Astrocyte of the cerebellum (primary cell): ENCODE data around the gene NTM.
"Not testable (repeated sequence)": the region's sequence is repeated elsewhere in the genome, so short reads cannot be mapped to it uniquely, and the experiment has no call there.

Source experiments
- DNase-seq: peaks from one replicate; pipeline ENCODE4 v3.0.0-alpha.2; 2011; ENCODE audit warnings: low read depth
- H3K4me3 ChIP-seq: 2 replicates; pipeline ENCODE4 v1.5.1; 2011; ENCODE audit warnings: mild to moderate bottlenecking, low read depth, low read length, moderate library complexity
- in situ Hi-C: cut with HindIII; loops from 2 replicates; pipeline ENCODE4 v1.10.0; 2017; ENCODE audit warnings: low sequenced_read_pairs
- TF ChIP-seq, protein P1 (sequence below): IDR thresholded peaks from 2 replicates; pipeline ENCODE4 v1.5.1; 2012; ENCODE audit warnings: low read length, low read depth, moderate library complexity, mild to moderate bottlenecking; ENCODE audit errors: missing control alignments

NTM gene

DNA sequence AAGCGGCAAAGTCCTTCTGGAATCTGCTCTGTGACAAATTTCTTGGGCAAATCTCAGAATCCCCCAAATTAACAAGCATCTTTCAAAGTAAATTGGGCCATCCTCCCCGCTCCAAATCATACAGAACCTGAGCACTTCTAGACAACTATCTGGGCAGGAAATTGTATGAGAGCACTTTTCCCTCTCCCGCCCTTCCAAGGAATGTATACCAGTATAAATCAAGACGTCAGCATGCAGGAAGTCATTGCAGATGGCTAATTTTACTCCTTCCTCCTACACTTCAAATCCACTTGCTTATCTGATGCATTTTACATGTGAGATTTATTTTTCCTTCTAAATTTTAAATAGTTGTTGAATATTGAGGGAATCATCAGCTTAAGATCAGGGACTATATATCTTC is 52.1 kb downstream of the NTM start:
- in situ Hi-C loops = no loop called here
- TF ChIP-seq, protein P1, sequence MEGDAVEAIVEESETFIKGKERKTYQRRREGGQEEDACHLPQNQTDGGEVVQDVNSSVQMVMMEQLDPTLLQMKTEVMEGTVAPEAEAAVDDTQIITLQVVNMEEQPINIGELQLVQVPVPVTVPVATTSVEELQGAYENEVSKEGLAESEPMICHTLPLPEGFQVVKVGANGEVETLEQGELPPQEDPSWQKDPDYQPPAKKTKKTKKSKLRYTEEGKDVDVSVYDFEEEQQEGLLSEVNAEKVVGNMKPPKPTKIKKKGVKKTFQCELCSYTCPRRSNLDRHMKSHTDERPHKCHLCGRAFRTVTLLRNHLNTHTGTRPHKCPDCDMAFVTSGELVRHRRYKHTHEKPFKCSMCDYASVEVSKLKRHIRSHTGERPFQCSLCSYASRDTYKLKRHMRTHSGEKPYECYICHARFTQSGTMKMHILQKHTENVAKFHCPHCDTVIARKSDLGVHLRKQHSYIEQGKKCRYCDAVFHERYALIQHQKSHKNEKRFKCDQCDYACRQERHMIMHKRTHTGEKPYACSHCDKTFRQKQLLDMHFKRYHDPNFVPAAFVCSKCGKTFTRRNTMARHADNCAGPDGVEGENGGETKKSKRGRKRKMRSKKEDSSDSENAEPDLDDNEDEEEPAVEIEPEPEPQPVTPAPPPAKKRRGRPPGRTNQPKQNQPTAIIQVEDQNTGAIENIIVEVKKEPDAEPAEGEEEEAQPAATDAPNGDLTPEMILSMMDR = no peak
- DNase-seq = no peak
- no peak overlapping the region for H3K4me3 ChIP-seq

DNA sequence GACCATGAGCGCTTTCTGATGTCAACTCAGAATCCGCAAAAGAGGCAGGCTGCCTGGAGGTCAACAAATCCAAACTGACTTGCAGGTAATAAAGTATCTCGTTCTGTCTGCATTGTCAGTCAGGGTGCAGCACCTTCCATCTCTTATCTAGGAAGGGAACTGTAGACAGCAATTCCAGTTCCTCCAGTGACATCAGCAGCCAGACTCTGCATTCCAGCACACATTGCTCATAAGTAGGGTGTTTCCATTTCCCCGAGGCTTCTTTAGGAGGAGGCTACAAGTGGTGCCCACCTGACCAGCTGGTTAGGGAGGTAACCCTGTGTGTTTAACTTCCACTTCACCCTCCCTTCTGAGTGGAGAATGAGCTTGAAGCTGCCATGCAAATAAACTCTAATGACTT is 53.3 kb downstream of the NTM start:
- DNase-seq = no peak

DNA sequence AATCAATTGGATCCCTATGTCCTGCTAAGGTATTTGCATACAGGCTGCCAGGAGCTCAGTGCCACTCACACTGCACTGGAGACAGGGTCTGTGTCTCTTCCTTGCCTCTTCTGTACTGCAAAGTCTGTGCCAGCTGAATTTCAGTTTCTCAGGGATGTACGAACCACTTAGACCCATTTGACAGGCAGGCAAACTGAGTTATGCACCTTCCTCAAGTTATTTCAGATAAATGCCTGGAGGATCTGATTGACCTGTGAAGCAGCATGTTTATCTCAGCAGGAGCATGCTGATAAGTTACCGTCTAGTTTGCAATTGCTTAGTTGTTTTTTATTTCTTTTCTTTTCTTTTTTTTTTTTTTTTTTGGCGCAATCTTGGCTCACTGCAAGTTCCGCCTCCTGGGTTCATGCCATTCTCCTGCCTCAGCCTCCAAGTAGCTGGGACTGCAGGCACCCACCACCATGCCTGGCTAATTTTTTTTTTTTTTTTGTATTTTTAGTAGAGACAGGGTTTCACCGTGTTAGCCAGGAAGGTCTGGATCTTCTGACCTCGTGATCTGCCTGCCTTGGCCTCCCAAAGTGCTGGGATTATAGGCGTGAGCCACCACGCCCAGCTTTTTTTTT is 54.0 kb downstream of the NTM start:
- DNase-seq, in situ Hi-C loops, H3K4me3 ChIP-seq: not testable (repeated sequence)

More for the DNA sequence above, 53.3 kb downstream of the NTM start:
- TF ChIP-seq, protein P1 = no peak
- in situ Hi-C loops = no loop called here
- H3K4me3 ChIP-seq = no peak overlapping the region

DNA sequence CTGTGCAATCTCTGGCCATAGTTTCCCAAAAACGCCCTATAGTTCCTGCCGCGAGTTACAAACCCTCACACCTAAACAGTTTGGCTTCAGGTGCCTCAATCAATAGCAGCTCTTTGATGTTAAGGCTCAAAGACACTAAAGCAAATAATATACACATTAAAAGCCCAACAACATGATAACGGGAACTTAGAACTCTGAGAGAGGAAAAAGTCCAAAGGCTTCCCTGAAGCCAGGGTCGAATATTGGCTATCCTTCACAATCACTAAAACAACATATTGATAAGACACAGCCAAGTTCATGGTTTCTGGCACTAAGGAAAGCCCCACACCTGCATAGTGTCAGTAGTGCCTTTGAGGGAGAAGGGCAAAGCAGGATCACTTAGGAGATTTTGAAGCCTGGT is 54.9 kb downstream of the NTM start:
- TF ChIP-seq, protein P1 = no peak
- no peak overlapping the region for H3K4me3 ChIP-seq
- in situ Hi-C loops = no loop called here
- no peak for DNase-seq

DNA sequence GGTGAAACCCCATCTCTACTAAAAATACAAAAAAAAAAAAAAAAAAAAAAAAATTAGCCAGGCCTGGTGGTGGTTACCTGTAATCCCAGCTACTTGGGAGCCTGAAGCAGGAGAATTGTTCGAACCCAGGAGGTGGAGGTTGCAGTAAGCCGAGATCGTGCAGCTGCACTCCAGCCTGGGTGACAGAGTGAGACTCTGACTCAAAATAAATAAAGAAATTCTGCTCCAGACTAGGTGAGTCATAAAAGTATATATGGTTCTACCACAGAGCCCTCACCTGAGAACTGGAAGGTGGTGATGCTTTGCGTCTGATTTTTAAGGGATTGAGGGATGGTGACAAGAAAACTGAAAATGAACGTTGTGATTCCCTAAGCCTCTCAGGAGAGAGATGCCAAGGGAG is 58.4 kb downstream of the NTM start:
- in situ Hi-C loops = no loop called here
- TF ChIP-seq, protein P1 = no peak
- DNase-seq = no peak
- no peak overlapping the region for H3K4me3 ChIP-seq

DNA sequence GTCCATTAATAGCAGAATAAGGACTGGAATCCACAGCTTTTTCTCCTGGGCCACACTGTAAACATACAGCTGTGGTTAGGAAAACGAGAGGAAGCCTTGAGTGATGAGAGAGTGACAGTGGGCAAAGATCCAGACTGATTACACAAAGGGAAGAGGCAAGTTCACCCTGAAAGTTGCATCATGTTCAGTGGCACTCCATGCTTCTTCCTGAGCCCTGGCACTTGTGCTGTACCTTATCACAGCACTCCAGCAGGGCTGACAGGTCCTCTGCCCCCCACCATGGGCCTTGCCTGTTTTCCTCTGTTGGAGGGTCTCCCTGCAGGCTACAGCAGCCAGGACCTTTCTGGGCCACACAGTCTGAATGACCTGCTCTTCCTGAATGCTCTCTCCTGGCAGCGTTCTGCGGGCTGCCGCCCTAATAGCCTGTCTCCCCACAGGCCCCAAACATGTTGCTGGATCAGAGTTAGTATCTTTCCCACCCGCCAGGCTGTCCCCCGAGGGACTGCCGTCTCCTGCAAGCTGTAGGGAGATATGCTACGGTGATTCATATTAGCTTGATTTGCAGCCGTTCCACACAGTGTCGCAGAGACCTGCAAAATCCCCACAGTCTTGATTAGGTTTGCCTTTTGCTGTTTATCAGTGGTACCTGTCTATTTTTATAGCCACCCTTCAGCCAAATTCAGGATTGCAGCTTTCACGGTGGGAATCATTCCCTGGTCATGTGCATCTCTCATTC is 60.2 kb downstream of the NTM start:
- in situ Hi-C loops = no loop called here
- TF ChIP-seq, protein P1 = no peak
- H3K4me3 ChIP-seq = no peak overlapping the region
- DNase-seq = no peak

DNA sequence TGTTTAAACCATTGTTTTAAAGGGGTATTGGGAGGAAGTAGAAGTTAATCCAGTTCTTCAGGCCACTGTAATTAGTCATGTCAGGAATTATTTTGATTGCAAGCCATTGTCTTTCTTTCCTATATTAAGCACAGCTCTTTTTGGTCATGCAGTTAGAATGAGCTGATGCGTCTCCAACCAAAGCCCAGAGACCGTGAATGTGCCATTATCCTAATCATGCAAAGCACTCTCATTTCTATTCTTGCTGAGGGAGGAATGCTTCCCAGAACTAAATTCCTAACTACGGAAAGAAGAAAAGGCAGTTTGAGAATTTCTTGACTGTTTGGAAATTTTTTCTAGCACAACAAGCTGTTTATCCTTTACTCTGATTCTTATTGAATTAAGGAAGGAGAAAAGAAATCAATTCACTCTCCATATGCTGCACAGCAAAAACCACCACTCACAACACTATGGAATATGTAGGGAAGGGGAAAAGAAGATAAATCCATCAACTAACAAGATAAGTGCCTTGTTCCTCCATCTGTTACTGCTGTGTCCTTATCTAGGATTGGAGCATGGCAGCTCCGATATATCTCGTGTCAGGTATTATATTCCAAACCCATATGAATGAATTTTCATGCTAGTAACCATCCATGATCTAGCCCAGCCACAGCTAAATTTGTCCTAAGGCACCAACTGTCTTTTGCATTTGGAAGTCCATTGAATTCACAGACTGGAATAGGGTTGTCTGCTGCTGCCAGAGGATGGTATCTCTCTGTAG is 70.8 kb downstream of the NTM start:
- no peak for DNase-seq
- TF ChIP-seq, protein P1 = no peak
- no peak overlapping the region for H3K4me3 ChIP-seq
- in situ Hi-C loops = no loop called here
